ENCODE measurements around the gene PSG11.
"Not testable (repeated sequence)": the region's sequence is repeated elsewhere in the genome, so short reads cannot be mapped to it uniquely, and the experiment has no call there.

The PSG11 gene

GRCh38 chr19:42988206-42988605 is 38.1 kb downstream of the PSG11 start:
- not testable (repeated sequence) for DNase-seq

GRCh38 chr19:42985588-42985987 is 40.7 kb downstream of the PSG11 start:
- DNase-seq = no peak

- not testable (repeated sequence) for DNase-seq
Measured at GRCh38 chr19:42982111-42982510, 44.2 kb downstream of the PSG11 start.

GRCh38 chr19:42971451-42971850 is 54.8 kb downstream of the PSG11 start:
- DNase-seq = not testable (repeated sequence)

- DNase-seq = no peak
Measured at GRCh38 chr19:42965176-42965575, 61.1 kb downstream of the PSG11 start.

GRCh38 chr19:42961119-42961518 is 65.2 kb downstream of the PSG11 start:
- DNase-seq = no peak

Measured in GDM1 (cell line).